Peyer's patch (tissue), 4 donors: ENCODE data around the gene RHO.

Experiments
- POLR2A ChIP-seq, 2 donors: fragments of 450-650 bp; IDR thresholded peaks; one replicate each; pipeline ENCODE4 v1.5.1; 2017; ENCODE audit warnings: antibody characterized with exemption in 2 of 2, mild to moderate bottlenecking in 2 of 2, moderate library complexity in 2 of 2
- TF ChIP-seq, protein P1 (sequence below), 6 experiments: fragments of 450-650 bp in 4 of 6; fragments of 200-600 bp in 2 of 6; sonication (generic) in 1 of 6; IDR thresholded peaks; one replicate each; pipeline ENCODE4 v1.5.1; 2017 to 2019; ENCODE audit warnings: antibody characterized with exemption in 6 of 6, mild to moderate bottlenecking in 3 of 6, moderate library complexity in 1 of 6

DNA sequence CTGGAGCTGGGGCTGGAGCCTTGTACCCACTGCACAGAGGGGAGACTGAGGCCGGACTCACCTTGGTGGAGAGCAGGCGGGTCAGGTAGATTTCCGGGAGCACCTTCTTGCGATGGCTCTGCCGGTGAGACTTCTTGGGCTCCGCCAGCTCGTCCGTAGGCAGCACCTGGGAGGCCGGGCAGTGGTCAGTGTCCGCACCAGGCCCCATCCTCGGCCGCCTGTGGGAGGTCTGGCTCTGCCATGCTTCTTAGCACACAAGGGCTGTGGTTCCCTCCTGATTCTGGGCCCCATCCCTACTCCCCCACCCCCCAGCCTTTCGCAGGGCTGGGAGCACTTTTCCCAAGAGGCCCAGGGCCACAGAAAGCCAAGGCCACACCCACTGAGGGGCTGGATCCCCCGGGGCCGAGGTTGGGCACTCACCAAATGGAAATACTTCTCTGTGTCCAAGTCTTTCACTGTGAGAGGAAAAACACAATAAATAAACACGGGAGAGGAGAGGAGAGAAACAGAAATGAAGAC is 31.9 kb downstream of the RHO start:
- TF ChIP-seq, protein P1, sequence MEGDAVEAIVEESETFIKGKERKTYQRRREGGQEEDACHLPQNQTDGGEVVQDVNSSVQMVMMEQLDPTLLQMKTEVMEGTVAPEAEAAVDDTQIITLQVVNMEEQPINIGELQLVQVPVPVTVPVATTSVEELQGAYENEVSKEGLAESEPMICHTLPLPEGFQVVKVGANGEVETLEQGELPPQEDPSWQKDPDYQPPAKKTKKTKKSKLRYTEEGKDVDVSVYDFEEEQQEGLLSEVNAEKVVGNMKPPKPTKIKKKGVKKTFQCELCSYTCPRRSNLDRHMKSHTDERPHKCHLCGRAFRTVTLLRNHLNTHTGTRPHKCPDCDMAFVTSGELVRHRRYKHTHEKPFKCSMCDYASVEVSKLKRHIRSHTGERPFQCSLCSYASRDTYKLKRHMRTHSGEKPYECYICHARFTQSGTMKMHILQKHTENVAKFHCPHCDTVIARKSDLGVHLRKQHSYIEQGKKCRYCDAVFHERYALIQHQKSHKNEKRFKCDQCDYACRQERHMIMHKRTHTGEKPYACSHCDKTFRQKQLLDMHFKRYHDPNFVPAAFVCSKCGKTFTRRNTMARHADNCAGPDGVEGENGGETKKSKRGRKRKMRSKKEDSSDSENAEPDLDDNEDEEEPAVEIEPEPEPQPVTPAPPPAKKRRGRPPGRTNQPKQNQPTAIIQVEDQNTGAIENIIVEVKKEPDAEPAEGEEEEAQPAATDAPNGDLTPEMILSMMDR (IDR thresholded peaks at IDR 0.05): no peak
- no peak for TF ChIP-seq POLR2A (IDR thresholded peaks at IDR 0.05)
